Gastrocnemius medialis (tissue), 4 donors: ENCODE measurements around the gene ZNF814.

Experiments used
- CTCF ChIP-seq, 5 experiments: fragments of 450-650 bp in 3 of 5; fragments of 200-600 bp in 2 of 5; sonication (generic) in 2 of 5; IDR thresholded peaks in 4 of 5; conservative IDR thresholded peaks in 1 of 5; 1 replicate in 4 of 5; 2 replicates in 1 of 5; pipeline ENCODE4 v1.5.1; 2016 to 2019; ENCODE audit warnings: antibody characterized with exemption in 5 of 5, mild to moderate bottlenecking in 3 of 5, moderate library complexity in 3 of 5
- POLR2A ChIP-seq, 2 donors: fragments of 450-650 bp; IDR thresholded peaks; one replicate each; pipeline ENCODE4 v1.6.1; 2017; ENCODE audit warnings: antibody characterized with exemption in 2 of 2, mild to moderate bottlenecking in 2 of 2, moderate library complexity in 2 of 2

GRCh38 chr19:57813919-57814504 is 74.8 kb downstream of the ZNF814 start:
- TF ChIP-seq CTCF (IDR thresholded peaks at IDR 0.05 in 4 of 5, conservative IDR thresholded peaks at IDR 0.05 in 1 of 5) (no peak), POLR2A (IDR thresholded peaks at IDR 0.05) (no peak)
